ENCODE measurements around the gene ZNF688.

- no peak for TF ChIP-seq CTCF (IDR thresholded peaks at IDR 0.05)
- no peak for TF ChIP-seq POLR2A (IDR thresholded peaks at IDR 0.05)
Observed at GRCh38 chr16:30555315-30556124, 16.0 kb downstream of the ZNF688 start.
